ENCODE measurements around the gene PHF21A.

DNA sequence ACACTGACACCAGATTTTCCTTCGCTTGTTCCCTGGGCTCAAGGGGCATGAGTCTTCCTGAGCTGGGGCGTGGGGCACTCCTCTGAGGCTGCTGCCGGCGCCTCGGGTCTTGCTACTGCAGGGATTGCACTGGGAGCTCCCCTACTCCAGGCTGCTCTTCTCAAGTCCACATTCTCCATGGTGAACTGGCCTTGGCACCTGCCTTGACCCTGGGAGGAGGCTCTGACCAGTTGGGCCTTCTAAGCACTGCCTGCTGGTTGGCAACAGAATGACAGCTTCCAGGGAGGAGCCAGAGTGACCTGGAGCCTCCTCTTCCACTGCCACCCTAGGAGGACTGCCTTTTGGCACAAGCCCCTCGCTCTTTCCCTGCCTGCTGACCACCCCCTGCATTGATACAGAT, 223.7 kb downstream of the PHF21A start:
- TF ChIP-seq CTCF (IDR thresholded peaks at IDR 0.05; ENCODE audit: borderline replicate concordance, extremely low read depth, low read length, poor library complexity, severe bottlenecking) (no peak), EZH2 (IDR thresholded peaks at IDR 0.05; ENCODE audit: borderline replicate concordance, low read depth, low read length, severe bottlenecking) (no peak)

All from DND-41 (cell line).